Measurements from ENCODE around the gene IL9R. TPM values are rescaled to one million over a fixed set of nuclear protein-coding genes. Genes with fewer than 3 reads are reported as not detected.

IL9R gene
- total and polyA plus RNA-seq, 10 of the 15 experiments (the other 5 are each of a cell fraction or from before 2014, with no cell fraction given): 0.47 to 5.9 (median 2.4) TPM

GRCh38 chrX:155957843-155958242, 39.7 kb upstream of the IL9R start (continued):
- no peak for TF ChIP-seq NR2C2 (IDR thresholded peaks at IDR 0.05; ENCODE audit: borderline replicate concordance, control insufficient read depth, insufficient read length, low read depth)
- no peak for TF ChIP-seq ZNF592 (IDR thresholded peaks at IDR 0.05)
- TF ChIP-seq CEBPB (IDR thresholded peaks at IDR 0.05; ENCODE audit: borderline replicate concordance in 1 of 2, low read depth in 2 of 2, low read length in 2 of 2): no peak
- no peak for TF ChIP-seq MEF2A (IDR thresholded peaks at IDR 0.05; ENCODE audit: insufficient read depth, low read depth, low read length)
- no peak for TF ChIP-seq NR2C1 (IDR thresholded peaks at IDR 0.05)
- TF ChIP-seq, protein P1, sequence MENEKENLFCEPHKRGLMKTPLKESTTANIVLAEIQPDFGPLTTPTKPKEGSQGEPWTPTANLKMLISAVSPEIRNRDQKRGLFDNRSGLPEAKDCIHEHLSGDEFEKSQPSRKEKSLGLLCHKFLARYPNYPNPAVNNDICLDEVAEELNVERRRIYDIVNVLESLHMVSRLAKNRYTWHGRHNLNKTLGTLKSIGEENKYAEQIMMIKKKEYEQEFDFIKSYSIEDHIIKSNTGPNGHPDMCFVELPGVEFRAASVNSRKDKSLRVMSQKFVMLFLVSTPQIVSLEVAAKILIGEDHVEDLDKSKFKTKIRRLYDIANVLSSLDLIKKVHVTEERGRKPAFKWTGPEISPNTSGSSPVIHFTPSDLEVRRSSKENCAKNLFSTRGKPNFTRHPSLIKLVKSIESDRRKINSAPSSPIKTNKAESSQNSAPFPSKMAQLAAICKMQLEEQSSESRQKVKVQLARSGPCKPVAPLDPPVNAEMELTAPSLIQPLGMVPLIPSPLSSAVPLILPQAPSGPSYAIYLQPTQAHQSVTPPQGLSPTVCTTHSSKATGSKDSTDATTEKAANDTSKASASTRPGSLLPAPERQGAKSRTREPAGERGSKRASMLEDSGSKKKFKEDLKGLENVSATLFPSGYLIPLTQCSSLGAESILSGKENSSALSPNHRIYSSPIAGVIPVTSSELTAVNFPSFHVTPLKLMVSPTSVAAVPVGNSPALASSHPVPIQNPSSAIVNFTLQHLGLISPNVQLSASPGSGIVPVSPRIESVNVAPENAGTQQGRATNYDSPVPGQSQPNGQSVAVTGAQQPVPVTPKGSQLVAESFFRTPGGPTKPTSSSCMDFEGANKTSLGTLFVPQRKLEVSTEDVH (IDR thresholded peaks at IDR 0.05; ENCODE audit: low read depth, partially characterized antibody): no peak

Data from GM12878 (cell line).